NCI-H1048 (cell line): ENCODE data around the gene SULT4A1.

Experiments used
- DNase-seq: peaks from one replicate; lab custom pipeline; 2025; lab: John Stamatoyannopoulos, UW

Gene SULT4A1

GRCh38 chr22:43828725-43828997, 33.7 kb downstream of the SULT4A1 start:
- DNase-seq = no peak

GRCh38 chr22:43827926-43828724, 34.2 kb downstream of the SULT4A1 start:
- DNase-seq = no peak

- DNase-seq = no peak
These were observed 35.1 kb downstream of the SULT4A1 start for GRCh38 chr22:43827003-43827735.

GRCh38 chr22:43826142-43827002, 35.9 kb downstream of the SULT4A1 start:
- DNase-seq = no peak

GRCh38 chr22:43825651-43826050, 36.7 kb downstream of the SULT4A1 start:
- no peak for DNase-seq

GRCh38 chr22:43824724-43825420, 37.4 kb downstream of the SULT4A1 start:
- DNase-seq = no peak

- no peak for DNase-seq
These were observed 38.2 kb downstream of the SULT4A1 start for GRCh38 chr22:43823911-43824665.

- no peak for DNase-seq
These were observed 38.9 kb downstream of the SULT4A1 start for GRCh38 chr22:43823353-43823908.

- no peak for DNase-seq
These were observed 40.5 kb downstream of the SULT4A1 start for GRCh38 chr22:43821606-43822425.

- no peak for DNase-seq
These were observed 41.5 kb downstream of the SULT4A1 start for GRCh38 chr22:43820651-43821305.

- no peak for DNase-seq
These were observed 42.2 kb downstream of the SULT4A1 start for GRCh38 chr22:43819931-43820640.

- no peak for DNase-seq
These were observed 42.8 kb downstream of the SULT4A1 start for GRCh38 chr22:43819421-43819921.

GRCh38 chr22:43818981-43819380, 43.3 kb downstream of the SULT4A1 start:
- no peak for DNase-seq

- no peak for DNase-seq
These were observed 44.9 kb downstream of the SULT4A1 start for GRCh38 chr22:43817402-43817801.

- DNase-seq = no peak
These were observed 48.0 kb downstream of the SULT4A1 start for GRCh38 chr22:43814264-43814663.

GRCh38 chr22:43812890-43813289, 49.4 kb downstream of the SULT4A1 start:
- DNase-seq = no peak

- peak; percentile 84 for DNase-seq
These were observed 50.0 kb downstream of the SULT4A1 start, which contains the start of gene EFCAB6 for GRCh38 chr22:43812149-43812842. Gene EFCAB6 (minus strand): TSS chr22:43812305. CDS start chr22:43782318, 29,987 bp downstream.

- DNase-seq = no peak
These were observed 50.5 kb downstream of the SULT4A1 start for GRCh38 chr22:43811777-43812148.
